Measurements from ENCODE around the gene KDM8. TPM values are rescaled to one million over a fixed set of nuclear protein-coding genes. Genes with fewer than 3 reads are reported as not detected.
"Not testable (repeated sequence)": the region's sequence is repeated elsewhere in the genome, so short reads cannot be mapped to it uniquely, and the experiment has no call there.

The KDM8 gene
- total and polyA plus RNA-seq, 2 experiments from 2014 or later = 5.1 to 5.7 TPM

DNA sequence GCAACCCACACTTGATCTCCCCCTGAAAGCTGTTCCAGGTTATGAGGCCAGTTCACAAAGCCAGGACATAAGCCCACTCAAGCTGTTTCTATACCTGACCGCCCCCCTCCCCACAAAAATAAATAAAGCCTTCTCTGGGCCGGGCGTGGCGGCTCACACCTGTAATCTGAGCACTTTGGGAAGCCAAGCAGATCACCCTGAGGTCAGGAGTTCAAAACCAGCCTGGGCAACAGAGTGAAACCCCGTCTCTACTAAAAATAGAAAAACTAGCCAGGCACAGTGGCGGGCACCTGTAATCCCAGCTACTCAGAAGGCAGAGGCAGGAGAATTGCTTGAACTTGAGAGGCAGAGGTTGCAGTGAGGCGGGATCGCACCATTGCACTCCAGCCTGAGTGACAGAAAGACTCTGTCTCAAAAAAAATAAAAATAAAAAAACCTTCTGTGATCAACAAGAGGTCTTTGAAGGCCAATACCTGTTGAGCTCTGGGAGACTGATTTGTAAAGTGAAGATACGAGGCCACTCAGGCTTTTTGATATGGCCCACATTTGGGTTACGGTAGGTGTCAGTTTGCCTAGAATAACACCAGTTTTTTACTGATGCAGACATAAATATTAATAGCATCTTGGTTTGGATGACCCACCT lies 2.2 kb downstream of the KDM8 start:
- Histone ChIP-seq H3K4me2 (no peak overlapping the region), H4K20me1 (replicated peaks; ENCODE audit: insufficient read depth) (no peaks in the 10 kb centered on the region), H3K79me2 (replicated peaks; ENCODE audit: insufficient read depth) (peaks cover 14% of the 10 kb centered on the region), H2AFZ (no peak overlapping the region), H3K4me1 (ENCODE audit: insufficient read depth) (peaks cover 4% of the 10 kb centered on the region; the same call in 1 of the 2 replicates), H3K9me2 (ENCODE audit: insufficient read depth) (no peaks in the 10 kb centered on the region), H3K36me3 (ENCODE audit: insufficient read depth) (no peaks in the 10 kb centered on the region), H3K4me3 (no peak overlapping the region), H3K27ac (ENCODE audit: low read depth) (no peak overlapping the region), H3F3A (replicated peaks; ENCODE audit: low read depth) (no peaks in the 10 kb centered on the region), H3K27me3 (ENCODE audit: insufficient read depth) (no peaks in the 10 kb centered on the region)
- Mint-ChIP-seq H3K36me3 (ENCODE audit: low read depth) (0 out of 3 replicates have a peak, but pooled peaks cover 3% of the 10 kb centered on the region), H3K4me1 (peaks cover 9% of the 10 kb centered on the region; the same call in 2 of the 3 replicates), H3K27ac (no peak overlapping the region), H3K4me3 (no peak overlapping the region), H3K27me3 (ENCODE audit: insufficient read depth, low read depth, poor library complexity) (peaks cover 13% of the 10 kb centered on the region), H3K9me3 (peaks cover 7% of the 10 kb centered on the region)
- no peak for DNase-seq (ENCODE audit: low spot score)
- no peak for TF ChIP-seq POLR2AphosphoS5 (IDR thresholded peaks at IDR 0.05; ENCODE audit: low read depth)
- ATAC-seq = no peak

DNA sequence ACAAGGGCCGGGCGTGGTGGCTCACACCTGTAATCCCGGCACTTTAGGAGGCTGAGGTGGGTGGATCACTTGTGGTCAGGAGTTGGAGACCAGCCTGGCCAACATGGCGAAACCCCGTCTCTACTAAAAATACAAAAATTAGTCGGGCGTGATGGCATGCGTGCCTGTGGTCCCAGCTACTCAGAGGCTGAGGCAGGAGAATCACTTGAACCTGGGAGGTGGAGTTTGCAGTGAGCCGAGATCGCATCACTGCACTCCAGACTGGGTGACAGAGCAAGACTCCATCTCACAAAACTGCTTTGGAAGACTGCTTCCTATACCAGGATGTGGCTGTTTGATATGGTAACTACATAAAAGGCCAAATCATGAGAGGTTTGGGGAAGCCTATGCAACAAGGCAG lies 3.8 kb downstream of the KDM8 start:
- H3K4me3 Mint-ChIP-seq; H3K4me3 ChIP-seq; H3F3A ChIP-seq (replicated peaks; ENCODE audit: low read depth); H3K4me1 ChIP-seq (ENCODE audit: insufficient read depth); ATAC-seq; H3K4me1 Mint-ChIP-seq; H3K27ac Mint-ChIP-seq; H2AFZ ChIP-seq; H3K36me3 ChIP-seq (ENCODE audit: insufficient read depth); H3K9me2 ChIP-seq (ENCODE audit: insufficient read depth); H3K27me3 ChIP-seq (ENCODE audit: insufficient read depth); H3K9me3 Mint-ChIP-seq; H4K20me1 ChIP-seq (replicated peaks; ENCODE audit: insufficient read depth); H3K27me3 Mint-ChIP-seq (ENCODE audit: insufficient read depth, low read depth, poor library complexity); DNase-seq (ENCODE audit: low spot score); H3K4me2 ChIP-seq; H3K27ac ChIP-seq (ENCODE audit: low read depth); H3K36me3 Mint-ChIP-seq (ENCODE audit: low read depth): not testable (repeated sequence)
- peaks cover 14% of the 10 kb centered on the region for H3K79me2 ChIP-seq (replicated peaks; ENCODE audit: insufficient read depth)

DNA sequence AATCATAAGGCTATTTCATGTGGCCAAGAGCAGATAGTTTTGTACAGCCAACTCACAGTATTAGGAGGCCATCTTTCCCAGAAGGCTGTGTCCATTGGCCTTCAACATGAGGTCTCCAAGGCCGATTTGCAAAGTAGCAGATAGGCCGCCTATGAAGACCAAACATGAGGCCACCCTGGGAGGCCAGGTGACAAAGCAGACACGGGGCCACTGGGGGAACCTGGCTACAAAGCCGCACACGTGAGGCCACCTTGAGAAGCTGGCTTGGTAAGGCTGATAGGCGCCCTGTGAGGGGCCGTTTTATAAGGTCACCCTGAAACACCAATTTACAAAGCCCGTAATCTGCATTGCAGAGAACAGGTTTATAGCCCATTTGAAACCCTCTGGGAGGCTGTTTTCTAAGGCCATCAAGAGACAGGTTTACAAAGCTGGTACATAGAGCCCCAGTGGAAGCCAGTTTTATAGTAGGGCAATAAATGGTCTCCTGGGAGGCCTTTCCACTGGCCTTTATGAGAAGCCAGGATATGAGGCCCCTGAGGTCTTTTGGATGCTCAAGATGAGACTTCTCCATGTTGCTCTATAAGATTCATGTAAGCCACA lies 4.9 kb downstream of the KDM8 start:
- no peak for TF ChIP-seq POLR2AphosphoS5 (IDR thresholded peaks at IDR 0.05; ENCODE audit: low read depth)
- TF ChIP-seq NANOG (IDR thresholded peaks at IDR 0.05; ENCODE audit: borderline replicate concordance) = no peak
- no peak for TF ChIP-seq ZNF114 (CRISPR knock-in tag; IDR thresholded peaks at IDR 0.05)
- no peak for TF ChIP-seq EZH2 (IDR thresholded peaks at IDR 0.05; ENCODE audit: low read depth, unreplicated experiment)
- no peak for TF ChIP-seq CREB1 (CRISPR knock-in tag; IDR thresholded peaks at IDR 0.05; ENCODE audit: low read depth)
- TF ChIP-seq EZH2phosphoT487 (IDR thresholded peaks at IDR 0.05; ENCODE audit: unreplicated experiment) = no peak
- TF ChIP-seq, protein P1, sequence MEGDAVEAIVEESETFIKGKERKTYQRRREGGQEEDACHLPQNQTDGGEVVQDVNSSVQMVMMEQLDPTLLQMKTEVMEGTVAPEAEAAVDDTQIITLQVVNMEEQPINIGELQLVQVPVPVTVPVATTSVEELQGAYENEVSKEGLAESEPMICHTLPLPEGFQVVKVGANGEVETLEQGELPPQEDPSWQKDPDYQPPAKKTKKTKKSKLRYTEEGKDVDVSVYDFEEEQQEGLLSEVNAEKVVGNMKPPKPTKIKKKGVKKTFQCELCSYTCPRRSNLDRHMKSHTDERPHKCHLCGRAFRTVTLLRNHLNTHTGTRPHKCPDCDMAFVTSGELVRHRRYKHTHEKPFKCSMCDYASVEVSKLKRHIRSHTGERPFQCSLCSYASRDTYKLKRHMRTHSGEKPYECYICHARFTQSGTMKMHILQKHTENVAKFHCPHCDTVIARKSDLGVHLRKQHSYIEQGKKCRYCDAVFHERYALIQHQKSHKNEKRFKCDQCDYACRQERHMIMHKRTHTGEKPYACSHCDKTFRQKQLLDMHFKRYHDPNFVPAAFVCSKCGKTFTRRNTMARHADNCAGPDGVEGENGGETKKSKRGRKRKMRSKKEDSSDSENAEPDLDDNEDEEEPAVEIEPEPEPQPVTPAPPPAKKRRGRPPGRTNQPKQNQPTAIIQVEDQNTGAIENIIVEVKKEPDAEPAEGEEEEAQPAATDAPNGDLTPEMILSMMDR (conservative IDR thresholded peaks at IDR 0.05; ENCODE audit: low read depth in 2 of 2) = no peak
- TF ChIP-seq, protein P2, sequence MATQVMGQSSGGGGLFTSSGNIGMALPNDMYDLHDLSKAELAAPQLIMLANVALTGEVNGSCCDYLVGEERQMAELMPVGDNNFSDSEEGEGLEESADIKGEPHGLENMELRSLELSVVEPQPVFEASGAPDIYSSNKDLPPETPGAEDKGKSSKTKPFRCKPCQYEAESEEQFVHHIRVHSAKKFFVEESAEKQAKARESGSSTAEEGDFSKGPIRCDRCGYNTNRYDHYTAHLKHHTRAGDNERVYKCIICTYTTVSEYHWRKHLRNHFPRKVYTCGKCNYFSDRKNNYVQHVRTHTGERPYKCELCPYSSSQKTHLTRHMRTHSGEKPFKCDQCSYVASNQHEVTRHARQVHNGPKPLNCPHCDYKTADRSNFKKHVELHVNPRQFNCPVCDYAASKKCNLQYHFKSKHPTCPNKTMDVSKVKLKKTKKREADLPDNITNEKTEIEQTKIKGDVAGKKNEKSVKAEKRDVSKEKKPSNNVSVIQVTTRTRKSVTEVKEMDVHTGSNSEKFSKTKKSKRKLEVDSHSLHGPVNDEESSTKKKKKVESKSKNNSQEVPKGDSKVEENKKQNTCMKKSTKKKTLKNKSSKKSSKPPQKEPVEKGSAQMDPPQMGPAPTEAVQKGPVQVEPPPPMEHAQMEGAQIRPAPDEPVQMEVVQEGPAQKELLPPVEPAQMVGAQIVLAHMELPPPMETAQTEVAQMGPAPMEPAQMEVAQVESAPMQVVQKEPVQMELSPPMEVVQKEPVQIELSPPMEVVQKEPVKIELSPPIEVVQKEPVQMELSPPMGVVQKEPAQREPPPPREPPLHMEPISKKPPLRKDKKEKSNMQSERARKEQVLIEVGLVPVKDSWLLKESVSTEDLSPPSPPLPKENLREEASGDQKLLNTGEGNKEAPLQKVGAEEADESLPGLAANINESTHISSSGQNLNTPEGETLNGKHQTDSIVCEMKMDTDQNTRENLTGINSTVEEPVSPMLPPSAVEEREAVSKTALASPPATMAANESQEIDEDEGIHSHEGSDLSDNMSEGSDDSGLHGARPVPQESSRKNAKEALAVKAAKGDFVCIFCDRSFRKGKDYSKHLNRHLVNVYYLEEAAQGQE (IDR thresholded peaks at IDR 0.05; ENCODE audit: unreplicated experiment) = no peak
- TF ChIP-seq STAT1 (IDR thresholded peaks at IDR 0.05; ENCODE audit: unreplicated experiment) = no peak
- TF ChIP-seq, protein P3, sequence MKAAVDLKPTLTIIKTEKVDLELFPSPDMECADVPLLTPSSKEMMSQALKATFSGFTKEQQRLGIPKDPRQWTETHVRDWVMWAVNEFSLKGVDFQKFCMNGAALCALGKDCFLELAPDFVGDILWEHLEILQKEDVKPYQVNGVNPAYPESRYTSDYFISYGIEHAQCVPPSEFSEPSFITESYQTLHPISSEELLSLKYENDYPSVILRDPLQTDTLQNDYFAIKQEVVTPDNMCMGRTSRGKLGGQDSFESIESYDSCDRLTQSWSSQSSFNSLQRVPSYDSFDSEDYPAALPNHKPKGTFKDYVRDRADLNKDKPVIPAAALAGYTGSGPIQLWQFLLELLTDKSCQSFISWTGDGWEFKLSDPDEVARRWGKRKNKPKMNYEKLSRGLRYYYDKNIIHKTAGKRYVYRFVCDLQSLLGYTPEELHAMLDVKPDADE (IDR thresholded peaks at IDR 0.05) = no peak
- no peak for TF ChIP-seq ZNF331 (CRISPR knock-in tag; IDR thresholded peaks at IDR 0.05; ENCODE audit: low read depth)
- no peaks in the 10 kb centered on the region for H4K20me1 ChIP-seq (replicated peaks; ENCODE audit: insufficient read depth)
- no peak overlapping the region for H2AFZ ChIP-seq
- H3F3A ChIP-seq (replicated peaks; ENCODE audit: low read depth) = no peaks in the 10 kb centered on the region
- peaks cover 14% of the 10 kb centered on the region for H3K79me2 ChIP-seq (replicated peaks; ENCODE audit: insufficient read depth)
- no peak overlapping the region for H3K27ac ChIP-seq (ENCODE audit: low read depth)
- H3K4me3 Mint-ChIP-seq = no peak overlapping the region
- H3K4me1 ChIP-seq (ENCODE audit: insufficient read depth) = peaks cover 4% of the 10 kb centered on the region; the same call in 1 of the 2 replicates
- H3K4me2 ChIP-seq = no peak overlapping the region
- peaks cover 11% of the 10 kb centered on the region for H3K27me3 Mint-ChIP-seq (ENCODE audit: insufficient read depth, low read depth, poor library complexity)
- ATAC-seq (no peak), DNase-seq (ENCODE audit: low spot score) (no peak)
- H3K27me3 ChIP-seq (ENCODE audit: insufficient read depth) = no peaks in the 10 kb centered on the region
- no peak overlapping the region for H3K27ac Mint-ChIP-seq
- no peaks in the 10 kb centered on the region for H3K9me2 ChIP-seq (ENCODE audit: insufficient read depth)
- peaks cover 3% of the 10 kb centered on the region; the same call in 1 of the 3 replicates for H3K36me3 Mint-ChIP-seq (ENCODE audit: low read depth)
- H3K36me3 ChIP-seq (ENCODE audit: insufficient read depth) = no peaks in the 10 kb centered on the region
- H3K4me1 Mint-ChIP-seq = peaks cover 4% of the 10 kb centered on the region; the same call in 2 of the 3 replicates
- H3K9me3 Mint-ChIP-seq = no peaks in the 10 kb centered on the region; the same call in 1 of the 3 replicates
- no peak overlapping the region for H3K4me3 ChIP-seq
